NCI-H2227 (cell line): ENCODE data around the gene ELF1.
"Not testable (repeated sequence)": the region's sequence is repeated elsewhere in the genome, so short reads cannot be mapped to it uniquely, and the experiment has no call there.

Experiments used
- DNase-seq: peaks from one replicate; lab custom pipeline; 2025; ENCODE audit not compliant: unreplicated experiment; lab: John Stamatoyannopoulos, UW

The ELF1 gene

DNA sequence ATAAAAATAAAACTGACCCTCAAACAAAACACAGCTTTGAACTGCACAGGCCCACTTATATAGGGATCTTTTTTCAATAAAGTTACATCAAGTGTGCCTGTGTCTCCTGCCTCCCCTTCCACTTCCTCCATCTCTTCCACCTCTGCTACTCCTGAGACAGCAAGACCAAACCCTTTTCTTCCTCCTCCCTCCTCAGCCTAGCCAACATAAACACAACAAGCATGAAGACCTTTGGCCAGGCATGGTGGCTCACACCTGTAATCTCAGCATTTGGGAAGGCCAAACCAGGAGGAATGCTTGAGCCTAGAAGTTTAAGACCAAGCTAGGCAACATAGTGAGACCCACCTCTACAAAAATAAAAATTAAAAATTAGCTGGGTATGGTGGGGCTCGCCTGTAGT, 72.6 kb downstream of the ELF1 start:
- no peak for DNase-seq

DNA sequence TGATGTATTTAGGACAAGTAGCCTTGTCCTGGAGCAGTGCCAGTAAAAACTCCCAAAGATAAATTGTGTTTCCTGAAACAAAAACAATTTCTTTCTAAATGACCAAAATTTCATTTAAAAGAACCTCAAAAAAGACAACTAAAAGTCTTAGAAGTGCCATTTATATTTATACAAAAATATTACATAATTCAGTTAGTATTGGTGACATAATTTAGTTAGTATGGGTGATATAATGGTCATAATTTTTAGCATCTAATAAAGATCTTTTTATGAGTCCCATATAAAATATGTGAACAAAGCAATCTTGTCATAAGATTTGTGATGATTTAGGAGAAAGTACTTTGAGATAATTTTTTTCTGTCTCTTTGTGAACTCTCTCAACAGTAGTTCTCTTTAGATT, 76.0 kb downstream of the ELF1 start:
- no peak for DNase-seq

DNA sequence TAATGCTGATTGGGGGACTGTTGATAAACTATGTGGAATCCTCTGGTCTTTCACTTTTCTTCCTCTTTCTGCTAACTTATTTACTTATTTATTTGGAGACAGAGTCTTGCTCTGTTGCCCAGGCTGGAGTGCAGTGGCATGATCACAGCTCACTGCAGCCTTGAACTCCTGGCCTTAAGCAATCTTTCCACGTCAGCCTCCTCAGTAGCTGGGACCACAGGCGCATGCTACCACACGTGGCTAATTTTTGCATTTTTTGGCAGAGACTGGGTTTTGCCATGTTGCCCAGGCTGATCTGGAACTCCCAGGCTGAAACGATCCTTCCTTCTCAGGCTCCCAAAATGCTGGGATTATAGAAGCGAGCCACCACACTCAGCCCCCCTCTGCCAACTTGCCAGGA, 77.5 kb downstream of the ELF1 start:
- DNase-seq: no peak

DNA sequence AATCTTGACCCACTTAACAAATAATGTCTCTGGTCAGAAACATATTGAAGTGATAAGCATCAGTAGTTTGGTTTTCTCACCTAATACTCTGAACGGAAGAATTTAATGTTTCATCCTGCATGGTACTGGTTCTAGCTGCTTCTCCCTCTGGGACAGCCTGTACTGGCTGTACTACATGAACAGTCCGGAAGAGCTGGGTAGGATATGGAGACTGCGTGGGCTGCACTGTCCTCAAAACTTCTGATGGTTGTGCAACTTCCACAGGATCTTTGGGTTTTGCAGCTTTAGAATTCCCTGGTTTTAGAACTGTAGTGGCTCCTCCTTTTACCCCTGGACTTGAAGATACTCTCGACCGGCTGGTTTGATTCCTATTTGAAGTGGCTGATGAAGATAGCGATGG, 78.3 kb downstream of the ELF1 start:
- DNase-seq: no peak

DNA sequence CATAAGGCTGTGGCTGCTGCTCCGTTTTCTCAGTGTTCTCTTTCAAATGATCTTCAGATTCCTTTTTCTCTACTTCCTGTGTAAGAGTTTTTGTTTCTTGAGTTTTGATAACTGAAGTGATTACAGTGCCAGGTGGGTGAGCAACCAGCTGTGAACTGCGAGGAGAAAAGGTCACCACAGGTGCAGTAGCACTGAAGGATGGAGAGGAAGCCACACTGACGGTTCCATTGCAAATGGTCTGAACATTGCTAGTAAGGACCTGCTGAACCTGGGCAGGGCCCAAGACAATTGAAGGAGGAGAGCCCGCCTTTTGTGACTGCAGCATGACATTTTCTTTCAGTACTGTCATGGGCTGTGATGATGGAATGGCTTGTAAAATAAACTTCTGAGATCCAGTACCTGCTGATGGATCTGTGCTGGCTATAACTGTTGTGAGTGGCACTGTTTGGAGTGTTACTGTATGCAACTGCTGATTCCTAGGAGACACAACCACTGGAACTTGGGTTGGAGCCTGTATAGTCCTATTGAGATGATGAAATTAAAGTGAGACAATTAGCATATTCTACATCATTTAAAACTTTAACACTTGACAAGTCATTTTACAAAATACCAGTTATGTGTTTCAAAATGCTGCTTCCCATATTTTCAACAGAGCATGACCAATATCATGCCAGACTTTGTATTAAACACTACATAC, 85.5 kb downstream of the ELF1 start:
- no peak for DNase-seq

DNA sequence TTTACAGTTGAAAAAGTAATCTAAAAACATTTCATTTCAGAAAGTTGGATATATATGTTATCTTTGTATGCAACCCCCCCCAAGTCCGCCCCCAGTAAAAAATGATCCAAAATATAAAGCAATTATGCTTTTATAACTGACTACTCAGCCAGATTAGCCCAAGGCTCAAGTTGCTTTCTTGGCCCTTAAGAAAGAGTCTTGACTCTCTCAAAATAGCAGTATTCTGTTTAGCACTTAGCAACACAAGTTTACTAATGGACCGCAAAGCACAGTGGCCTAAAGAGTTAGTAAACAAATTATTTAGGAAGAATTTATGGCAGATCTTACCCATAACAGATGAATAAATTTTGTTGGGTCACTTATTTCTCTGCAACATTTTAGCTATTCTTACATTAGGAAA, 86.9 kb downstream of the ELF1 start:
- no peak for DNase-seq

DNA sequence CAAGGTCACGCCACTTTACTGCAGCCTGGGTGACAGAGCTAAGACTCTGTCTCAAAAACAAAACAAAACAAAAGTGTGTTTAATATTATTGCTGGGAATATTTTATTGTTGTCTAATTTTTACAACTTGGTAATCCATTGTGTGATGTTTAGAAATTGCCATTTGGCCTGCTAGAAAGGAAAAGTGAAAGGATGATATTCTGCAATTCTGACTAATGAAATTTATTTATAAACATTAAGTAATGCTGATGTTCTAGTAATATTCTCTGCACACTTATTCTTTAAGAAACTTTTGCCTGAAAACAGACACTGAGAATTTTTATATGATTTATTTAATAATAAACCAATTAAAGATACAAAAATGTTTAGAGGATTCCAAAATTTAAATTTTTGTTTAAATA, 87.4 kb downstream of the ELF1 start:
- DNase-seq: no peak

DNA sequence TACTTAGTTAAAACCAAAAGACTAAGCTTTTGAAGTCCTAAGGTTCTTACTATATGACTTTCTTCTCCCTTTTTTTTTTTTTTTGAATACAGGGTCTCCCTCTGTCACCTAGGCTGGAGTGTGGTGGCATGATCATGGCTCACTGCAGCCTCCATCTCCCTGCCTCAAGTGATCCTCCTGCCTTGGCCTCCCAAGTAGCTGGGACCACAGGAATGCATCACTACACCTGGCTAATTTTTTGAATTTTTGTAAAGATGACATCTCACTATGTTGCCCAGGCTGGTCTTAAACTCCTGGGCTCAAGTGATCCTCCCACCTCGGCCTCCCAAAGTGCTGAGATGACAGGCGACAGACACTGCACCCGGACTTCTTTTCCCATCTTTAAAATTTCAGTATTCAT, 89.2 kb downstream of the ELF1 start:
- DNase-seq: not testable (repeated sequence)

DNA sequence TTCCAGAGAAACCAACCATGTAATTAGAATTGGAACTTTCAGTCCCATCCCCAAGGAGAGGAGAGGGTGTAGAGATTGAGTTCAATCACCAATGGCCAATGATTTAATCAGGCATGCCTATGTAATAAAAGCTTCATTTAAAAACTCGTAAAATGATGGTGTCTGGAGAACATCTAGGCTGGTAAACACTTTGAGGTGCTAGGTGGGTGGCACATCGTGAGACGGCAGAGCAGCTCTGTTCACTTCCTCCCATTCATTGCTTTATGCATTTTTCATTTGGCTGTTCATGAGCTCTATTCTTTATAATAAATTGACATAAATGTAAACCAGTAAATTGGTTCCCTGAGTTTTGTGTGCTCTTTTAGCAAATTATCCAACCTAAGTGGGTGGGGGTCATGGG, 90.1 kb downstream of the ELF1 start:
- no peak for DNase-seq

DNA sequence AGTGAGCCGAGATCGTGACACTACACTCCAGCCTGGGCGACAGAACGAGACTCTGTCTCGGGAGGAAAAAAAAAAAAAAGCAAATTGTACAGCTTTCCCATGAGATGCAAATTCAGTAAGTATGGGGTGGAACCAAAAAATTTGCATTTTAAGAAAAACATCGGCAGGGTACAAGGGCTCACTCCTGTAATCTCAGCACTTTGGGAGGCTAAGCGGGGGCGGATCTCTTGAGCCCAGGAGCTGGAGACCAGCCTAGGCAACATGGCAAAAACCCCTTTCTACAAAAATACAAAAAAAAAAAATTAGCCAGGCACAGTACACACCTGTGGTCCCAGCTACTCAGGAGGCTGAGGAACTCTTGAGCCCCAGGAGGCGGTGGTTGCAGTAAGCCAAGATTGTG, 91.2 kb downstream of the ELF1 start:
- DNase-seq: no peak

DNA sequence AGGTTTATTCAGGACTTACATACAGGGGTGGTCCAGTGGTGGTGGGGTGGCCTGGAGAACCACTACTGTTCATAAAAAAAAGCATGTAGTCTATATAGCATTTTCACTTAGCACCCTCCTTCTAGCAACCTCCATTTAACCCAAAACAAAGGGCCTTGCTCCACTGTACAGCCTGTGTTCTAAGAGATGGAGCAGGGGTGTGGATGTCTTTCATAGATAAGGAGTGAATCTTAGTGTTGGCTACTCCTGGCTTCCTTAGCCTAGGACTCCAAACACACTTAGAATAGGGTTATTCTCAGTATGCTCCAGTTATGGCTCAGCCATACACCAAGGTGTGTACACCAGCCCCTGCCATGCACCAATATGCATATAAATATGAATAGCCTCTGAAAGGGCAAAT, 95.2 kb downstream of the ELF1 start:
- no peak for DNase-seq

DNA sequence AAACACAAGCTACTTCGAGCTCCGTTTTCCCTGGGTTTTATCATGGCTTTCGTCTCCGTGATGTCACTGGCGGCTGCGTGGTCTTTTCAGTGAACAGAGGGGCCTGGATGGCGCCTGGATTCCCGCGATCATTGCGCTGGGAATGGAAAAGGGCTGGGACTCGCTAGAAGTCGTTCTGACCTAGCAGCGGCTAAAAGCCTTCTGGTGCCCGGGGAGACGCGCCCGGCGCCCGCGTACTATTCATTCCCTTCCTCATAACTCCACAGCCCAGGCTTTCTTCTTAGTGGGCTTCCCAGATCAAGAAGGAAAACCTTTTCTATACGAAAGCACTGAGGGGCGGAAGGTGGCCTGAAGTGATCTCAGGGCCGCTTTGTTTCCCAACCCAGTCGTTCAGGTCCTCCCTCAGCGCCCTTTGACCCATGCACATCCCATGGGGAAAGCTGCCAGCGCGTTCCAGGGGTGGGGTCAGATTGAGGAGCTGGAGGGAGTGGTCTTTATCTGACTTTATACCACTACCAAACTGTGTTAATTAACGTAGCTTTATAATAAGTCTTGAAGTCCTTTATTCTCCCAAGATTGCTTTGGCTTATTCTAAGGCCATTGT, 96.6 kb downstream of the ELF1 start:
- DNase-seq: no peak

DNA sequence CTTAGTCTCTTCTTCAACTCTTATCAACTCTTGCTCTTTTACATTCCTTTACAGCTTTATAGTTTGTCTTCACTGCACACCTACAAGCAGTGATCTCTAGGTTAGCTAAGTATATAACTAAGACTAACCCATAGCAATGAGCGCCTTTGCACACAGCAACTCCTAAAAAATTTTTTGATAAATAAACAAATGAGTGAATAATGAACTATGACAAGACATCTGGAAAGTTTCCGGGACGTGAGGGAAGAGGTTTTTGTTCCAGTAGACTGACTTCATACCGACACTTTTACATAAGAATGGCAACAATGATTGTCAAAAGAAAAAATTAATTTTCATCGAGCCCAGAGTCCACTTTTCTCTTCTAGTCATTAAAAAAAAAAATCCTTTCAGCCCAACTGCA, 98.3 kb downstream of the ELF1 start:
- no peak for DNase-seq

DNA sequence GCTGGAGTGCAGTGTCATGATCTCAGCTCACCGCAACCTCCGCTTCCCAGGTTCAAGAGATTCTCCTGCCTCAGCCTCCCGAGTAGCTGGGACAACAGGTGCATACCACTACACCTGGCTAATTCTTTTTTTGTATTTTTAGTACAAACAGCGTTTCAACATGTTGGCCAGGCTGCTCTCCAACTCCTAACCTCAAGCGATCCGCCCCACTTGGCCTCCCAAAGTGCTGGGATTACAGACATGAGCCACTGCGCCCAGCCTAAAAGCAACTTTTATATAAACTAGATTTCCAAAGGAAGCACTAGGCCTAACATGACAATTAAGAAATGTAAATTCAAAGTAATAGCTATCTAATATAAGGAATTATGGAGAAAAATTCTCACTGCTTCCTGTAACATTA, 99.2 kb downstream of the ELF1 start:
- not testable (repeated sequence) for DNase-seq

DNA sequence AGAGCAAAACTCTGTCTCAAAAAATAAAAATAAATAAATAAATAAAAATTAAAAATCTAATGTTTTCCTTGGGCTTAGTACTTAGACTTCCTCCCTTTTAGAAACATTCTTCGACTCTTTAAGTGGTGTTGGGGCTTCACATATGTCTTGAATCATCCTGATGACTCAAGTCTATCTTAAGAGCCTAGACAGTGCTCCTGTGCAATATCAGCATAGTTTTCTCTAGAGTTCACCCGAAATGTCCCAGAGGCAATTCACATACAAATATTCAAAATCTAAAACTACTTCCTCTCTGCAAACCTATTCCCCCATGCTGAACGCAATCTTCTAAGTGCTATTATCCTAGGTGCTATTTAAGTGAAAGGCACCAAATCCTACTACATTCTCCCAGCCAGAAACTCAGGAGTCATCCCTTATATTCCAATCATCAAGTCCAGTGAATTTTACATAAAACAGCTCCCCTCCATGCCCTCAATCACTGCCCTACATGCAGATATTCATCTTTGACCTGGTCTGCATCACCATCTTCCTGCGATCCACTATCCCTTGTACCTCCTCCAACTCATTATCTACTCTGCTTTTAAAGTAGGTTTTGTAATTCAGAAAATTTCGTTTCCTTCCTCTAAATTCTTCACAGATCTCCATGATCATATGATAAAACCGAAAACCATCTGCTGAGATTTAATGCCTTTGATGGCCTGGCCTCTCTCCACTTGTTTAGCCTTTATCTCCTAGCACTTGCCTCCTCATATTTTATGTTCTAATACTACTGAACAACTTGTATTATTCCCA, 102.7 kb downstream of the ELF1 start:
- DNase-seq: no peak

DNA sequence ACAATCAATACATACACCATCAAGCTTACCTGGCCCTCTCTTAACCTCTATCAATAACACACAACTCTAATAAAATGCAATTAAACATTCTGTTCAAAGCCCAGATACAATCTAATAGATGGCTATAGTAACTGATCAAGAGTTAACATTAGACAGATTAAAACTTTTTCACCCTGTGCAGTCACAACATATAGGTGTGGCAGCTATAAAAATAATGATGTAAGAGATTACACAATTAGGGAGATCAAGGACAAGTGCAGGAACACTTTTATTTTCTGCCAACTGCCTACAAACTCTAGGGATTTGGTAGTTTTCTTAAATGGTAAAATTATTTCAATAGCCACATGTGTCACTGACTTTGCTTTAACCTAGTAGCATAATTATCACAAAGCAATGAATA, 104.3 kb downstream of the ELF1 start:
- DNase-seq: not testable (repeated sequence)

DNA sequence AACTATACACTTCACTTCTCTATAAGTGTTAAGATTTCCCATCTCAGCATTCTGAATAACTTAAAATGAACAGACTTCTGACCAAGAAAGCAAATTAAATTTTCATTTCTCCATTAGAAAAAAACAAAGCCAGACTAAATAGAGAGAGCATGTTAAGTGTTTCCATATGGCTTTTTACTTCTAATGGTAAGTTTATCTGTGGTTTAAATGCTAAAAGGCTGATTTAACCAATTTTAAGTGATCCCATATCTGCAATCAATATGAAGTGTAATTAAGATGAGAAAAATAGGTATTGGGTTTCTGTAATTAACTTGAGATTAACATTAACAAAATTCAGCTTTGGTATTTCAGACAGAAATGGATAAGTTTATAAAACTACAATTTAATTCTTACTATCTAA, 107.8 kb downstream of the ELF1 start:
- no peak for DNase-seq

DNA sequence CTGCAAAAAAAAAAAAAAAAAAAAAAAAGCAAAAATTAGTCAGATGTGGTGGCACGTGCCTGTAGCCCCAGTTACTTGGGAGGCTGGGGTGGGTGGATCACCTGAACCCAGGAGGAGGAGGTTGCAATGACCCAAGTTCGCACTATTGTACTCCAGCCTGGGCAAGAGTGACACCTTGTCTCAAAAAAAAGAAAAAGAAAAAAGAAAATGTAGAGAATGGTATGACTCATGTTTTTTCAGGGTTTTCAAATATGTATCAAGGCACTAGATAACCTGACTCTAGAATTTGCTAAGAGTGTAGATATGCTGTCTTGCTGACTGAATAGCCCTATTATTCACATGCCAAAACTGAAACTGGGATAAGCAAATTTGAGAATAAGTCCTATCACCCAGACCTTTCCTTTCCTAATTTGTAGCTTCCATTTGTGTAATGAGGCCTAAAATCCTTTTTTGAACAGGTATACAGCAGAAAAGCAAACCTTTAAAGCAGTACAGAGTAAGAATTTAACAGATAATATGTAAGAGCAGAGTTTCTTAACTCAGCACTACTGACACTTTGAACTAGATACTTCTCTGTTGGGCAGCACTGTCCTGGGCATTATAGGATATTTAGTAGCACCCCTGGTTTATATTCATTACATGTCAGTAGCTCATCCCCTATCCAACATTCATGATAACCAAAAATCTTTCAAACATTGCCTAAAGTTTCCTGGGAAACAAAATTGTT, 108.6 kb downstream of the ELF1 start:
- DNase-seq: no peak

DNA sequence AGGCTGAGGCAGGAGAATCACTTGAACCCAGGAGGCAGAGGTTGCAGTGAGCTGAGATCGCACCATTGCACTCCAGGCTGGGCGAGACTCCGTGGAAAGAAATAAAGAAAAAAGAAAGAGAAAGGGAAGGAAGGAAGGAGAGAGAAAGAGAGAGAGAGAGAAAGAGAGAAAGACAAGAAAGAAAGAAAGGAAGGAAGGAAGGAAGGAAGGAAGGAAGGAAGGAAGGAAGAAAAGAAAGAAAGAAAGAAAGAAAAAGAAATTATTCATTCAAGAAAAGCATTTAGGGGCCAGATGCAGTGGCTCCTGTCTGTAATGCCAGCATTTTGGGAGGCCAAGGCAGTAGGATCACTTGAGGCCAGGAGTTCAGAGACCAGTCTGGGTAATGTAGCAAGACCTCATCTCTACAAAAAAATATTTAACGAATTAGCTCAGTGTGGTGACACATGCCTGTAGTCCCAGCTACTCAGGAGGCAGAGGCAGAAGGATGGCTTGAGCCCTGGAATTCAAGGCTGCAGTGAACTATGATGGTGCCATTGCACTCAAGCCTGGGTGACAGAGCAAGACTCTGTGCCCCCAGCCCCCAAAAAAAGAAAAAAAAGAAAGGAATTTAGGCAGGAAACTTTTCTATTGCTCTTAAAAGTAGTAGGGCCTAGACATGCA, 109.4 kb downstream of the ELF1 start:
- not testable (repeated sequence) for DNase-seq

DNA sequence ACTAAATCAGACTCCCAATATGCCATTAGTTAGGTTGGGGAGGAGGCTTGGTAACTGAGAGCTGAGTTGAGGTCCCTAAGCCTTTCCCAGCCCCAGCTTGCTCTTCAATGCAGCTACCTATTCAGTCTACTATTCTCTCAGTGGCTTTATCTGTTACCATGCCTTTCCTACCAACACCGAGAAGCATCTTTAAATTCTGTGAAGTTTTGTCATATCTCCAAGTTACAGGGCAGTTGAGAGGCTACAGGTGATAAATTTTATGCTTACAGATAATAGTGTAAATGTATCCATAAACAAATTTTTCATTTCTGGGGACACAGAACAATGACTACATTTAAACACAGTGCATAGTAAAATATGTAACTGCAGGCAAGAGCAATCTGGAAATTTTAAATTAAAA, 110.6 kb downstream of the ELF1 start:
- DNase-seq: no peak

DNA sequence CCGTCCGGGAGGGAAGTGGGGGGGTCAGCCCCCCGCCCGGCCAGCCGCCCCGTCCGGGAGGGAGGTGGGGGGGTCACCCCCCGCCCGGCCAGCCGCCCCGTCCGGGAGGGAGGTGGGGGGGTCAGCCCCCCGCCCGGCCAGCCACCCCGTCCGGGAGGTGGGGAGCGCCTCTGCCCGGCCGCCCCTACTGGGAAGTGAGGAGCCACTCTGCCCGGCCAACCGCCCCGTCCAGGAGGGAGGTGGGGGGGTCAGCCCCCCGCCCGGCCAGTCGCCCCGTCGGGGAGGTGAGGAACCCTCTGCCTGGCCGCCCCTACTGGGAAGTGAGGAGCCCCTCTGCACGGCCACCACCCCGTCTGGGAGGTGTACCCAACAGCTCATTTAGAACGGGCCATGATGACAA, 118.1 kb downstream of the ELF1 start:
- DNase-seq: not testable (repeated sequence)
